Stimulated activated naive B cell treated with anti-CD40 and anti-IgM and Interleukin-4, amounts not matched to agents 10 μg/mL and 1 μg/mL and 100 μg/mL, for 72 hours (primary cell): ENCODE measurements around the gene MYT1.

Experiments
- ATAC-seq, 2 donors: fragments of 150-1000 bp; cut with Tn5 transposase; replicated peaks; 2 replicates each; pipeline ENCODE4 v1.10.0; 2021; ENCODE audit warnings: moderate library complexity in 1 of 2
- DNase-seq: peaks from one replicate; pipeline ENCODE4 v3.0.0; 2021
- H3K27ac Mint-ChIP-seq: one replicate; pipeline ENCODE4 v1.8.0; 2022; ENCODE audit warnings: mild to moderate bottlenecking, mixed read lengths
- H3K27me3 Mint-ChIP-seq, 2 donors: one replicate each; pipeline ENCODE4 v1.8.0; 2022; ENCODE audit warnings: mixed read lengths in 2 of 2
- H3K36me3 Mint-ChIP-seq, 2 donors: one replicate each; pipeline ENCODE4 v1.8.0; 2022; ENCODE audit warnings: mixed read lengths in 2 of 2, mild to moderate bottlenecking in 1 of 2
- H3K4me1 Mint-ChIP-seq, 2 donors: one replicate each; pipeline ENCODE4 v1.8.0; 2022; ENCODE audit warnings: mixed read lengths in 2 of 2, mild to moderate bottlenecking in 1 of 2
- H3K4me3 Mint-ChIP-seq, 2 donors: one replicate each; pipeline ENCODE4 v1.8.0; 2022; ENCODE audit warnings: mild to moderate bottlenecking in 2 of 2, mixed read lengths in 2 of 2, moderate library complexity in 1 of 2
- H3K9me3 Mint-ChIP-seq, 2 donors: one replicate each; pipeline ENCODE4 v1.8.0; 2022; ENCODE audit warnings: mixed read lengths in 2 of 2, mild to moderate bottlenecking in 1 of 2

The MYT1 gene

GRCh38 chr20:64193058-64193457 lies 28.8 kb downstream of the MYT1 start:
- DNase-seq = no peak
- no peak for ATAC-seq
- Mint-ChIP-seq H3K27me3 (peaks cover 21 to 26% of the 10 kb centered on the region in 2 donors), H3K9me3 (no peaks in the 10 kb centered on the region), H3K27ac (no peak overlapping the region), H3K4me1 (no peaks in the 10 kb centered on the region), H3K4me3 (no peak overlapping the region), H3K36me3 (no peaks in the 10 kb centered on the region)

GRCh38 chr20:64194269-64194668 lies 30.0 kb downstream of the MYT1 start:
- no peak overlapping the region for H3K27ac Mint-ChIP-seq
- no peaks in the 10 kb centered on the region for H3K4me1 Mint-ChIP-seq
- H3K27me3 Mint-ChIP-seq = peaks cover 21 to 28% of the 10 kb centered on the region in 2 donors

GRCh38 chr20:64196309-64196708 lies 32.1 kb downstream of the MYT1 start:
- no peaks in the 10 kb centered on the region for H3K36me3 Mint-ChIP-seq
- no peak for DNase-seq
- no peak overlapping the region for H3K27ac Mint-ChIP-seq
- ATAC-seq = no peak
- H3K9me3 Mint-ChIP-seq = no peaks in the 10 kb centered on the region
- H3K4me3 Mint-ChIP-seq = no peak overlapping the region
- H3K4me1 Mint-ChIP-seq = no peaks in the 10 kb centered on the region
- peaks cover 27 to 35% of the 10 kb centered on the region in 2 donors for H3K27me3 Mint-ChIP-seq

More at GRCh38 chr20:64194269-64194668, 30.0 kb downstream of the MYT1 start:
- Mint-ChIP-seq H3K4me3 (no peak overlapping the region), H3K36me3 (no peaks in the 10 kb centered on the region), H3K9me3 (no peaks in the 10 kb centered on the region)
- DNase-seq (no peak), ATAC-seq (no peak)

- no peak overlapping the region for H3K4me3 Mint-ChIP-seq
- H3K27ac Mint-ChIP-seq = no peak overlapping the region
- H3K27me3 Mint-ChIP-seq = peaks cover 23 to 31% of the 10 kb centered on the region in 2 donors
- no peaks in the 10 kb centered on the region for H3K4me1 Mint-ChIP-seq
- H3K9me3 Mint-ChIP-seq = no peaks in the 10 kb centered on the region
- H3K36me3 Mint-ChIP-seq = no peaks in the 10 kb centered on the region
- ATAC-seq (no peak), DNase-seq (no peak)
Observed at GRCh38 chr20:64196847-64197306, 32.6 kb downstream of the MYT1 start.

GRCh38 chr20:64198347-64198746 lies 34.1 kb downstream of the MYT1 start:
- Mint-ChIP-seq H3K9me3 (no peaks in the 10 kb centered on the region), H3K4me3 (no peak overlapping the region), H3K27ac (no peak overlapping the region), H3K36me3 (no peaks in the 10 kb centered on the region), H3K27me3 (peaks cover 22 to 26% of the 10 kb centered on the region in 2 donors), H3K4me1 (no peaks in the 10 kb centered on the region)
- DNase-seq = no peak
- ATAC-seq = no peak

- H3K27ac Mint-ChIP-seq = no peak overlapping the region
- no peaks in the 10 kb centered on the region for H3K36me3 Mint-ChIP-seq
- H3K4me3 Mint-ChIP-seq = no peak overlapping the region
- ATAC-seq (no peak), DNase-seq (no peak)
- H3K9me3 Mint-ChIP-seq = no peaks in the 10 kb centered on the region
- no peaks in the 10 kb centered on the region for H3K4me1 Mint-ChIP-seq
- peaks cover 22 to 26% of the 10 kb centered on the region in 2 donors for H3K27me3 Mint-ChIP-seq
Observed at GRCh38 chr20:64199395-64199794, 35.1 kb downstream of the MYT1 start.

GRCh38 chr20:64200740-64201139 lies 36.5 kb downstream of the MYT1 start:
- no peak for DNase-seq
- Mint-ChIP-seq H3K9me3 (no peaks in the 10 kb centered on the region), H3K36me3 (no peaks in the 10 kb centered on the region), H3K27me3 (peaks cover 26 to 28% of the 10 kb centered on the region in 2 donors), H3K27ac (no peak overlapping the region), H3K4me3 (no peak overlapping the region), H3K4me1 (no peaks in the 10 kb centered on the region)
- no peak for ATAC-seq

- peaks cover 26 to 34% of the 10 kb centered on the region in 2 donors for H3K27me3 Mint-ChIP-seq
- no peak overlapping the region for H3K4me3 Mint-ChIP-seq
- H3K4me1 Mint-ChIP-seq = no peaks in the 10 kb centered on the region
- DNase-seq = no peak
- no peaks in the 10 kb centered on the region for H3K36me3 Mint-ChIP-seq
- H3K9me3 Mint-ChIP-seq = no peaks in the 10 kb centered on the region
- H3K27ac Mint-ChIP-seq = no peak overlapping the region
- ATAC-seq = no peak
Observed at GRCh38 chr20:64201653-64202052, 37.4 kb downstream of the MYT1 start.

- no peaks in the 10 kb centered on the region for H3K4me1 Mint-ChIP-seq
- ATAC-seq = no peak
- H3K36me3 Mint-ChIP-seq = no peaks in the 10 kb centered on the region
- H3K27me3 Mint-ChIP-seq = peaks cover 21 to 27% of the 10 kb centered on the region in 2 donors
- DNase-seq = no peak
- no peak overlapping the region for H3K4me3 Mint-ChIP-seq
- H3K27ac Mint-ChIP-seq = no peak overlapping the region
- H3K9me3 Mint-ChIP-seq = no peaks in the 10 kb centered on the region
Observed at GRCh38 chr20:64203037-64203777, 39.0 kb downstream of the MYT1 start.

GRCh38 chr20:64205611-64206026 lies 41.4 kb downstream of the MYT1 start:
- Mint-ChIP-seq H3K4me1 (no peaks in the 10 kb centered on the region), H3K36me3 (no peaks in the 10 kb centered on the region), H3K27ac (no peak overlapping the region), H3K9me3 (no peaks in the 10 kb centered on the region), H3K4me3 (no peak overlapping the region), H3K27me3 (peaks cover 15 to 34% of the 10 kb centered on the region in 2 donors)
- no peak for ATAC-seq
- no peak for DNase-seq

- no peak for ATAC-seq
- H3K4me1 Mint-ChIP-seq = no peaks in the 10 kb centered on the region
Observed at GRCh38 chr20:64206614-64207013, 42.4 kb downstream of the MYT1 start.

GRCh38 chr20:64207641-64208590 lies 43.7 kb downstream of the MYT1 start:
- Mint-ChIP-seq H3K27me3 (peaks cover 15 to 29% of the 10 kb centered on the region in 2 donors), H3K9me3 (no peaks in the 10 kb centered on the region), H3K4me3 (no peak overlapping the region), H3K4me1 (no peaks in the 10 kb centered on the region), H3K36me3 (no peaks in the 10 kb centered on the region), H3K27ac (no peak overlapping the region)
- ATAC-seq = no peak
- no peak for DNase-seq

More at GRCh38 chr20:64206614-64207013, 42.4 kb downstream of the MYT1 start:
- H3K9me3 Mint-ChIP-seq = no peaks in the 10 kb centered on the region
- H3K27me3 Mint-ChIP-seq = peaks cover 15 to 34% of the 10 kb centered on the region in 2 donors
- H3K27ac Mint-ChIP-seq = no peak overlapping the region
- no peak for DNase-seq
- H3K36me3 Mint-ChIP-seq = no peaks in the 10 kb centered on the region
- no peak overlapping the region for H3K4me3 Mint-ChIP-seq

- H3K27me3 Mint-ChIP-seq = peaks cover 15 to 29% of the 10 kb centered on the region in 2 donors
- H3K4me1 Mint-ChIP-seq = no peaks in the 10 kb centered on the region
- no peak for DNase-seq
- H3K27ac Mint-ChIP-seq = no peak overlapping the region
- H3K36me3 Mint-ChIP-seq = no peaks in the 10 kb centered on the region
- no peak for ATAC-seq
- H3K9me3 Mint-ChIP-seq = no peaks in the 10 kb centered on the region
- H3K4me3 Mint-ChIP-seq = no peak overlapping the region
Observed at GRCh38 chr20:64209148-64209547, 44.9 kb downstream of the MYT1 start.

- peaks cover 21 to 23% of the 10 kb centered on the region in 2 donors for H3K27me3 Mint-ChIP-seq
- DNase-seq (no peak), ATAC-seq (no peak)
- H3K27ac Mint-ChIP-seq = no peak overlapping the region
- H3K4me1 Mint-ChIP-seq = no peaks in the 10 kb centered on the region
- H3K9me3 Mint-ChIP-seq = no peaks in the 10 kb centered on the region
- no peak overlapping the region for H3K4me3 Mint-ChIP-seq
- H3K36me3 Mint-ChIP-seq = no peaks in the 10 kb centered on the region
Observed at GRCh38 chr20:64210656-64211369, 46.6 kb downstream of the MYT1 start.
